Brain microvascular endothelial cell (primary cell): ENCODE data around the gene JADE1.

Experiments used
- DNase-seq: peaks from one replicate; pipeline ENCODE4 v3.0.0-alpha.2; 2020
- H3K27ac ChIP-seq: fragments of 250-450 bp; sonication (Bioruptor Pico); 2 replicates; pipeline ENCODE4 v1.5.1; 2020; ENCODE audit warnings: mild to moderate bottlenecking, moderate library complexity
- H3K27me3 ChIP-seq: fragments of 250-450 bp; sonication (Bioruptor Pico); replicated peaks from 2 replicates; pipeline ENCODE4 v1.5.1; 2020; ENCODE audit warnings: mild to moderate bottlenecking
- H3K36me3 ChIP-seq: fragments of 250-450 bp; sonication (Bioruptor Pico); replicated peaks from 2 replicates; pipeline ENCODE4 v1.5.1; 2020; ENCODE audit warnings: mild to moderate bottlenecking
- H3K4me3 ChIP-seq: 2 replicates; pipeline ENCODE4 v1.5.1; 2011; ENCODE audit warnings: low read depth, mild to moderate bottlenecking, control low read depth, low read length, moderate library complexity
- in situ Hi-C: cut with HindIII; loops from 2 replicates; pipeline ENCODE4 v1.10.0; 2017; ENCODE audit warnings: low sequenced_read_pairs, low pct_ligation_motif_present
- TF ChIP-seq, protein P1 (sequence below): IDR thresholded peaks from 2 replicates; pipeline ENCODE4 v1.5.1; 2011; ENCODE audit warnings: low read depth, mild to moderate bottlenecking, moderate library complexity, low read length, control low read depth, inconsistent platforms; ENCODE audit errors: missing control alignments

The JADE1 gene

DNA sequence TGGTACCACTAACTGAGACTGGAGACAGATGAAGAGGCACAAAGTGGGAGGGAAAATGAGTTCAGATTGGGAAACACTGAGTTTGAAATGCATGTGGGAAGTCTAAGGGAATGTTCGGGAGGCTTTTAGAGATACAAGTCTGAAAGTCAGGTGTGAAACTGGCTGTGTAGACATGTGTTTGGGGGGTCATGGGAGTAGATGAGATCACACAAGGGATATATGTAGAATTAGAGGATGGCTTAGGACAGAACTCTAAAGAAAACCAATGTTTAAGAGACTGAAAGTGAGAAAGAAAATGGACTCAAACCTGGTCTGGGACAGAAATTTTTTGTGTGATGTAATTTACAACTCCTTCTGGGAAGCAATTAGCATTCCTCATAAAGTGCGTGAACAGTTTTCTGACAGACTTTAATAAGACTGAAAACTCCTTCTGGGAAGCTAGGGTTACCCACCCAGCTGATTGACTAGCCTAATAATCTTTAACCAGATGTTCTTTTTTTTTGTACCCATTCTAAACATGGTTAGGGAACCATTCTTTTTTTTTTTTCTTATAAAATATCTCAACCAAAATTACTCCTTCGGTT, 8.7 kb upstream of the JADE1 start:
- DNase-seq: no peak
- Histone ChIP-seq H3K27me3 (no peaks in the 10 kb centered on the region), H3K36me3 (no peaks in the 10 kb centered on the region), H3K4me3 (no peak overlapping the region), H3K27ac (no peak overlapping the region)
- in situ Hi-C loops: no loop called here
- TF ChIP-seq, protein P1, sequence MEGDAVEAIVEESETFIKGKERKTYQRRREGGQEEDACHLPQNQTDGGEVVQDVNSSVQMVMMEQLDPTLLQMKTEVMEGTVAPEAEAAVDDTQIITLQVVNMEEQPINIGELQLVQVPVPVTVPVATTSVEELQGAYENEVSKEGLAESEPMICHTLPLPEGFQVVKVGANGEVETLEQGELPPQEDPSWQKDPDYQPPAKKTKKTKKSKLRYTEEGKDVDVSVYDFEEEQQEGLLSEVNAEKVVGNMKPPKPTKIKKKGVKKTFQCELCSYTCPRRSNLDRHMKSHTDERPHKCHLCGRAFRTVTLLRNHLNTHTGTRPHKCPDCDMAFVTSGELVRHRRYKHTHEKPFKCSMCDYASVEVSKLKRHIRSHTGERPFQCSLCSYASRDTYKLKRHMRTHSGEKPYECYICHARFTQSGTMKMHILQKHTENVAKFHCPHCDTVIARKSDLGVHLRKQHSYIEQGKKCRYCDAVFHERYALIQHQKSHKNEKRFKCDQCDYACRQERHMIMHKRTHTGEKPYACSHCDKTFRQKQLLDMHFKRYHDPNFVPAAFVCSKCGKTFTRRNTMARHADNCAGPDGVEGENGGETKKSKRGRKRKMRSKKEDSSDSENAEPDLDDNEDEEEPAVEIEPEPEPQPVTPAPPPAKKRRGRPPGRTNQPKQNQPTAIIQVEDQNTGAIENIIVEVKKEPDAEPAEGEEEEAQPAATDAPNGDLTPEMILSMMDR: no peak

DNA sequence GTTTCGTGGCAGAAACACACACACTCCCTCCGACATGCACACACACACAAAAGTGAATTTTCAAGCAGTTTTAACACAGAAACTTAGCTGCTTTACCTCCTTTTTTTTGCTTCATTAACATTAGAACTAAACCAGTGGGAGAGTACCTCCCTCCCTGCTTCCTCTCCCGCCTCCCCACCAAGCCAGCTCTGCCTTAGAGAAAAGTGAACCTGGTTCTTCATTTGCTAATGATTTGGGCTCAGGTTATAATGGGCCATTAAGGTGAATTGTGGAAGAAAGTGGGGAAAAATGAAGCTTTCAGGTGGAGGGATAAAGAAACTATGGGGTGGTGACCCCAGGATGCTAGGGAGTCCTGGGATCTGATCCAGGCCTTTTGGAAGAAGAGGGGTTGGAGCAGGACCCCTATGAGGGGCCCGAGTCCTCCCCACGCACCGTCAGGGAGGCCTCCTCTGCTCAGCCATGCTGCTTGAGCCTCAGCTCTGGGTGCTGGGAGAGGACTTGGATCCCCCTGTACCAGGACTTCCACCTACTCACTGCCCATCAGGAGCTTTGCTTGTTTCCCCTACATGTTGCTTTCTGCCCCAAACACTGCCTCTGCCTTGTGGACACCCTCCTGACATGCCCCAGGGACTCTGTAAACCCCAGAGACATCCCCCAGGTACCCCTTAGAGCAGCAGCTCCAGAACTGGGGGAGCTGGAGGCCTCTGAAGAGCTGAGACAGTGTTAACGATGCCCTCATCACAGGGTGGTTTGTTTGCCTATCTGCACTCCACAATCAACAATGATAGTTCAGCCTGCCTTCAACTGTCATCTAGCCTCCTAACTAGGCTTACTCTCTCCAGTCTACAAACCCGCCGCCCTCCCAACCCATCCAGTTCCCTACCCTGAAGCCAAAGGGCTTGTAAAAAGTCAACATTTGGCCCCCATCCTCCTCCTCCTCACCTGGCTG, 6.5 kb upstream of the JADE1 start:
- DNase-seq: no peak
- Histone ChIP-seq H3K27ac (no peak overlapping the region), H3K27me3 (no peaks in the 10 kb centered on the region), H3K4me3 (no peak overlapping the region), H3K36me3 (no peaks in the 10 kb centered on the region)
- TF ChIP-seq, protein P1: no peak
- in situ Hi-C loops: no loop called here

DNA sequence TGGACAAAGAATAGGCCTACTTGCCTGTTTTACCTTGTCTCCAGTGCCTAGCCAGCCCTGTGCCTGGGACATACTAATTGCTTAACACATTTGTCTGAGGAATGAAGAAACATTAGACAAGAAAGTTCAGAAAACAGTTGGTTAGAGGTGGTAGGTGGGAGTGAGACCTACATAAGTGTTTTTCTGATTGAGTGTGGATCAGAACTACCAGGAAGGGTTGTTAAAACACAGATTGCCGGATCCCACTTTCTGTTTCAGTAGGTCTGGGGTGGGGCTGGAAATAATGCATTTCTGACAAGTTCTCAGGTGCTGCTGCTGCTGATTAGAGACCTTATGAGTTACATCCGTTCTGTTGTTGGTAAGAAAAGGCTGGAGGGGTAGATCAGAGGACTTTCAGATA, 5.7 kb upstream of the JADE1 start:
- Histone ChIP-seq H3K27ac (no peak overlapping the region), H3K36me3 (no peaks in the 10 kb centered on the region), H3K27me3 (no peaks in the 10 kb centered on the region), H3K4me3 (no peak overlapping the region)
- DNase-seq: no peak
- TF ChIP-seq, protein P1: no peak
- in situ Hi-C loops: no loop called here

DNA sequence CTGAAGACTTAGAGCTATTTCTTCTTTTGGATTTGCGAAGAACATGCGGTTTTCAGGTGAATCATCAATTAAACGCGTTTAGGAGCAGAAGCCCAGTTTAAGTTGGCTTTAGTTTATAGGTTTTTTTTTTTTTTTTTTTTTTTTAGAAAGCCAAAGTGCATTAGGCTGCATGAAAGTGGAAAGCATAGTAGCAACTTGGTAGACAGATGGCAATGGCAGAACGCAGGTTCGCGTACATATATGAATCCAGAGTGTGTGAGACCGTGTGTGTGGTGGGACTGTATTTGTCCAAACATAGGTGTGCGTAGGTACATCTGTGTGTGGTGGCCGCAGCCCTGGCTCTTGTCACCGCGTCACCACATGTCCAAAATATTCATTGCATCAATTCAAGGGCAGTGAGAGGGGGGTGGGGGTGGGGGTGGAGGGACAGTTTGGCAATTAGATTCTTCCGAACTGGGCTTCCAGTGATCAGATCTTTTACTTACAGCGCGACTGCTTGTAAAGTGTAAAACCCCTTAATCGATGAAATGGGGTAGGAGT, 901 bp downstream of the JADE1 start:
- Histone ChIP-seq H3K27ac (peak overlapping the region; percentile 78), H3K27me3 (no peaks in the 10 kb centered on the region), H3K36me3 (no peaks in the 10 kb centered on the region), H3K4me3 (peak overlapping the region; percentile 82)
- DNase-seq: no peak
- TF ChIP-seq, protein P1: no peak
- in situ Hi-C loops: no loop called here

DNA sequence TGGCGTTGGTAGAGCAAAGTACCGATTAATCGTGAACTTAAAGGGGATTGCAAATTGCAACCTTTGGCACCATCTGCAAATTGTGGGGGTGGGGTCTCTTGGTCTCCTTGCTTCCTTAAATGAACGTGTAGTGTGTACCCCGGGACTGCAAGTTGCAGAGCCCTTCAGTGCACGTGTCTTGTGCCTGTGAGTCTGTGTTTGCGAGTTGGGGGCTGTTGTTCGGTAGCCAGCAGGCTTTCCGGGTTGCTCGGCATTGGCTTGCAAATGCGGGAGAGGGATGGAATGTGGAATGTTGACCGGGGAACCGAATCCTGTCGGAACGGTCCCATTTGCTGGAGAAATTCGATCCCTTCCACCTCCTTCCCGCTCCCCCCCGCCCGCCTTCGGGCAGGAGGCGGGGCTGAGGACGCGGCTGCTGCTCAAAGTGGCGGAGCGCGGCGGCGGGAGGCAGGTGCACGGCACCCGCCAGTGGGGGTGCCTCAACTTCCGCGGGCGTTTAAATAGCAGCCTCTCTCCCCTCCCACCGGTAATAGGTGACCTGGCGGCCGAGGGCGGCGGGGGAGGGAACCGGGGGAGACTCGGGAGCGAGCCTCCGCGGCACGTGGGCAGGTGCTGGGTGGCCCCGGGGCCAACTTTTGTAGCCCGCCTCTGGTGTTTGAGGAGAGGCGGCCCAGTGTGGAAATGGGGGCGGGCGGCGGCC, 1.5 kb downstream of the JADE1 start:
- TF ChIP-seq, protein P1: no peak
- H3K4me3 ChIP-seq: peak overlapping the region; percentile 82

More for the DNA sequence above, 1.5 kb downstream of the JADE1 start:
- DNase-seq: peak; percentile 60
- no peaks in the 10 kb centered on the region for H3K36me3 ChIP-seq
- no peaks in the 10 kb centered on the region for H3K27me3 ChIP-seq
- in situ Hi-C loops: no loop called here
- peak overlapping the region; percentile 53 for H3K27ac ChIP-seq
